Hepatocyte (in vitro differentiated cells): ENCODE measurements around the gene CYTH1.

ENCODE experiments used
- EZH2 ChIP-seq: fragments of 200-600 bp; sonication (generic); IDR thresholded peaks from 2 replicates; pipeline ENCODE4 v1.6.1; 2016; ENCODE audit warnings: antibody characterized with exemption, mild to moderate bottlenecking, borderline replicate concordance
- EZH2phosphoT487 ChIP-seq: fragments of 200-600 bp; sonication (generic); IDR thresholded peaks from one replicate; pipeline ENCODE4 v1.6.1; 2018; ENCODE audit warnings: antibody characterized with exemption, mild to moderate bottlenecking, low read depth, moderate library complexity; ENCODE audit not compliant: unreplicated experiment, severe bottlenecking
- TF ChIP-seq, protein P1 (sequence below): fragments of 200-600 bp; sonication (generic); IDR thresholded peaks from 2 replicates; pipeline ENCODE4 v1.5.1; 2016; ENCODE audit warnings: antibody characterized with exemption, mild to moderate bottlenecking; ENCODE audit not compliant: poor library complexity

DNA sequence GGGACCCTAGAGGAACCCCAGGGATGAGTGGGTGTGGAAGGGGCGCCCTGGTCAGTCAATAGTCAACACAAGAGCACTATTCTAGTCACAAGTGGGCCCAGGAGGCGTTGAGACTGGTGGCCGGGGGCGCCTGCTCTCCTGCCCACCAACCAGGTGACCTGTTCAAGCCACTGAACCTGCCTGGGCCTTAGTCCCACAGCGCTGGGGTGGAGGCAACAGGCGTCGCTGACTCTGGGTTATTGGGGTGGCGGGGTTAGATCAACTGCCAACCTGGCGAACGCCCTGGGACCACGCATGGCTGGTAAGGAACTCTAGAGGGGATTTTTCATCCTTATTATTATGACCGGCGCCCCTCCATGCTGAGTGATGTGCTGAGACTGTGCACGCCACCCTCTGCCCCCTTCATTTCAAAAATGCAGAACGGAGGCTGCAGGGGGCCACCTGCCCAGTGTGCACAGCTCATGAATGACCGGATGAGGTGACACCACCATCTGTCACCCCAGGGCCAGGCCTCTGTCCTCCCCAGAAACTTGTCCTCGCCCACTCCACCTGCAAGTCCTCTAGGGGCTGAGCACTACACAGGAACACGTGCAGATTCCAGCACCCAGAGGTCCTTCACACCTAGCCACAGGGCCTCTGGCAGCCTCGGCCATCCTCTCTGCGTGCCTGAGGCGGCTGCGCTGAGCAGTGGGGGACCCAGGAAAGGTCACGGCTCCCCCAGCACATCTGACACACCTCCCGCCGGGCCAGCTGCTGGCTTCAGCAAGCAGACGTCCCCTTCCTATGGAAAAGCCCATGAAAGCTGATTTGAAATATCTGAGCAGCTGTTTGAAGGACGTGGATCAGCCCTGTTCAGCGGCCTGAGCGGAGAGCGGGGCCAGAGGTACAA lies 153.3 kb downstream of the CYTH1 start:
- TF ChIP-seq EZH2phosphoT487 (no peak), EZH2 (no peak)
- TF ChIP-seq, protein P1, sequence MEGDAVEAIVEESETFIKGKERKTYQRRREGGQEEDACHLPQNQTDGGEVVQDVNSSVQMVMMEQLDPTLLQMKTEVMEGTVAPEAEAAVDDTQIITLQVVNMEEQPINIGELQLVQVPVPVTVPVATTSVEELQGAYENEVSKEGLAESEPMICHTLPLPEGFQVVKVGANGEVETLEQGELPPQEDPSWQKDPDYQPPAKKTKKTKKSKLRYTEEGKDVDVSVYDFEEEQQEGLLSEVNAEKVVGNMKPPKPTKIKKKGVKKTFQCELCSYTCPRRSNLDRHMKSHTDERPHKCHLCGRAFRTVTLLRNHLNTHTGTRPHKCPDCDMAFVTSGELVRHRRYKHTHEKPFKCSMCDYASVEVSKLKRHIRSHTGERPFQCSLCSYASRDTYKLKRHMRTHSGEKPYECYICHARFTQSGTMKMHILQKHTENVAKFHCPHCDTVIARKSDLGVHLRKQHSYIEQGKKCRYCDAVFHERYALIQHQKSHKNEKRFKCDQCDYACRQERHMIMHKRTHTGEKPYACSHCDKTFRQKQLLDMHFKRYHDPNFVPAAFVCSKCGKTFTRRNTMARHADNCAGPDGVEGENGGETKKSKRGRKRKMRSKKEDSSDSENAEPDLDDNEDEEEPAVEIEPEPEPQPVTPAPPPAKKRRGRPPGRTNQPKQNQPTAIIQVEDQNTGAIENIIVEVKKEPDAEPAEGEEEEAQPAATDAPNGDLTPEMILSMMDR: no peak
